Osteoblast (primary cell): ENCODE results near the gene TEX13C. TPM values are rescaled to one million over a fixed set of nuclear protein-coding genes. Genes with fewer than 3 reads are reported as not detected.

ENCODE experiments used
- DNase-seq: peaks from one replicate; pipeline ENCODE4 v3.0.0; 2011; ENCODE audit warnings: low spot score, mixed read lengths; ENCODE audit not compliant: insufficient read length; ENCODE audit errors: missing footprints
- H2AFZ ChIP-seq: 2 replicates; pipeline ENCODE4 v1.6.0; 2011; ENCODE audit warnings: mild to moderate bottlenecking, low read length
- H3K27ac ChIP-seq: 2 replicates; pipeline ENCODE4 v1.5.1; 2011; ENCODE audit warnings: mild to moderate bottlenecking, low read depth, low read length, moderate library complexity
- H3K27me3 ChIP-seq: 2 replicates; pipeline ENCODE4 v1.6.0; 2012; ENCODE audit warnings: mild to moderate bottlenecking, control low read depth, inconsistent platforms, low read length, moderate library complexity; ENCODE audit not compliant: insufficient read depth
- H3K36me3 ChIP-seq: 2 replicates; pipeline ENCODE4 v1.5.1; 2011; ENCODE audit warnings: mild to moderate bottlenecking, low read length, control low read depth, moderate library complexity; ENCODE audit not compliant: insufficient read depth
- H3K4me1 ChIP-seq: 2 replicates; pipeline ENCODE4 v1.5.1; 2011; ENCODE audit warnings: mild to moderate bottlenecking, low read length, control low read depth, moderate library complexity; ENCODE audit not compliant: insufficient read depth
- H3K4me2 ChIP-seq: 2 replicates; pipeline ENCODE4 v1.6.0; 2011; ENCODE audit warnings: mild to moderate bottlenecking, low read length; ENCODE audit not compliant: insufficient read depth
- H3K4me3 ChIP-seq: fragments of 200-600 bp; sonication (generic); 3 replicates; pipeline ENCODE4 v1.5.1; 2012; ENCODE audit warnings: mild to moderate bottlenecking, low read length, inconsistent platforms; ENCODE audit not compliant: insufficient read depth
- H3K79me2 ChIP-seq: 2 replicates; pipeline ENCODE4 v1.6.0; 2012; ENCODE audit warnings: mild to moderate bottlenecking, low read length, control low read depth, inconsistent platforms; ENCODE audit not compliant: insufficient read depth
- H3K9me3 ChIP-seq: 2 replicates; pipeline ENCODE4 v1.5.1; 2011; ENCODE audit warnings: low read depth, low read length, control low read depth
- H4K20me1 ChIP-seq: 2 replicates; pipeline ENCODE4 v1.6.0; 2012; ENCODE audit warnings: mild to moderate bottlenecking, low read length, control low read depth; ENCODE audit not compliant: insufficient read depth
- CTCF ChIP-seq: IDR thresholded peaks from 2 replicates; pipeline ENCODE4 v1.5.1; 2011; ENCODE audit warnings: mild to moderate bottlenecking, low read depth, low read length, moderate library complexity; ENCODE audit errors: extremely low read depth
- total RNA-seq: library from RNA; depleted of rRNA; stranded (reverse); fragments of >200 nt; gene quantifications from 2 replicates; pipeline ENCODE4 v1.2.3, GENCODE V29; 2012

Gene TEX13C
- total RNA-seq: not detected in 2 replicates

DNA sequence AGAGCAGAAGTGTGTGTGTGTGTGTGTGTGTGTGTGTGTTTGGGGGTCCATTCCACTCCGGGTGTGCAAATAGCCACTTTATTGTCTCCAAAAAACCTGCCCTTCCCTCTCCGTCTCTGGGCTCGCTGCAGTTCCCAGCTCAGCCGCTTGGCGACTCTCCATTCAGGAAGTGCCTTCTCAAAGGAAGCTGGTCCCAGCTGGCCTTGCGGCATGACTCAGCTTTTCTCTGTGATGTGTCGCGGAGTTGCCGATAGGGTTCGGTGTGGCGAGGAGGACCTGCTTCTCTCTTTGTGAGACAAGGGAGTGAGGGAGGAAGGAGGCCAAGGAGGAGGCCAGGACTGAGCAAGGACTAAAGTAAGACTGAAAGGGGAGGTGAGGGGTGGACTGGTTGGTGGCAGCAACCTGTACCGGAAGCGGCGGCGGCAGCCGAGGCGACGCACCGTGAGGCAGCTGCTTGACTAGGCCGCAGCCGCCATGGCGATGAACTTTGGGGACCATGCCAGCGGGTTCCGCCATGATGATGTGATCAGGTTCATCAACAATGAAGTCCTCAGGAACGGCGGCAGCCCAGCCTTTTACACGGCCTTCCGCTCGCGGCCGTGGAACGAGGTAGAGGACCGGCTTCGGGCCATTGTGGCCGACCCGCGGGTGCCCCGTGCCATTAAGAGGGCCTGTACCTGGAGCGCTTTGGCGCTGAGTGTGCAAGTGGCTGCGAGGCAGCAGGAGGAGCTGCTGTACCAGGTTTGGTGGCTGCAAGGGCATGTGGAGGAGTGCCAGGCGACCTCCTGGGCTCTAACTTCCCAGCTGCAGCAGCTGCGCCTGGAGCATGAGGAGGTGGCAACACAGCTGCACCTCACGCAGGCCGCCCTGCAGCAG lies at the start of gene TEX13C:
Gene TEX13C (plus strand): TSS at position 226 of the 876 bp plus-strand sequence. CDS start 249 bp downstream, at position 475.
- Histone ChIP-seq H3K4me2 (no peak within 1 kb of the TSS), H3K9me3 (no peaks in the 10 kb centered on the region), H3K79me2 (no peaks in the 10 kb centered on the region), H2AFZ (no peak within 1 kb of the TSS), H3K4me1 (no peaks in the 10 kb centered on the region), H4K20me1 (no peaks in the 10 kb centered on the region), H3K36me3 (no peaks in the 10 kb centered on the region), H3K27ac (no peak within 1 kb of the TSS), H3K4me3 (no peak within 1 kb of the TSS), H3K27me3 (no peaks in the 10 kb centered on the region)
- no peak for TF ChIP-seq CTCF
- DNase-seq: no peak

DNA sequence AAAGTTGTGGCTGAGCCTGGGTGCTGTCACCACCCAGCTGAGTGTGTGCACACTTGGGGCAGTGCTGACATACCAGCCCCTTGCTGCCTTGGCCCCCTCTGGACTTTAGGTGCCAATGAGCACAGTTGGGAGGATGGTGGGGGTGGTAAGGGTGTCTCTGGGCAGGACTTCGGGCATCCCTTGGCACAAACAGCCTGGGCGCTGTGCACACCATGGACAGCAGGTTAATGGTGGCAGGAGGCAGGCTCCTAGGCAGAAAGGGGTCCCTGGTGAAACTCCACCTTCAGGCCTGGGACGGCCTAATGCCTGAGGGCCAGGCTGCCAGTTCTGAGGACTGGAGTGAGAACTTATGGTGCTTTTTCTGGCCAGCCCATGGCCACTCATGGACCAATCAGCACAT lies 32.4 kb upstream of the TEX13C start:
- no peaks in the 10 kb centered on the region for H3K27me3 ChIP-seq
- no peaks in the 10 kb centered on the region for H3K9me3 ChIP-seq
- H2AFZ ChIP-seq: no peak overlapping the region
- no peak for TF ChIP-seq CTCF
- H3K36me3 ChIP-seq: no peaks in the 10 kb centered on the region
- H3K79me2 ChIP-seq: no peaks in the 10 kb centered on the region
- H3K27ac ChIP-seq: no peak overlapping the region
- H4K20me1 ChIP-seq: no peaks in the 10 kb centered on the region
- no peak overlapping the region for H3K4me2 ChIP-seq
- no peaks in the 10 kb centered on the region for H3K4me1 ChIP-seq
- H3K4me3 ChIP-seq: no peak overlapping the region
- no peak for DNase-seq

- no peak for TF ChIP-seq CTCF
- H2AFZ ChIP-seq: no peak overlapping the region
- H3K36me3 ChIP-seq: no peaks in the 10 kb centered on the region
- H3K4me2 ChIP-seq: no peak overlapping the region
- H3K9me3 ChIP-seq: no peaks in the 10 kb centered on the region
- no peak overlapping the region for H3K4me3 ChIP-seq
- no peaks in the 10 kb centered on the region for H3K27me3 ChIP-seq
- H3K4me1 ChIP-seq: no peaks in the 10 kb centered on the region
- H3K79me2 ChIP-seq: no peaks in the 10 kb centered on the region
- DNase-seq: no peak
- no peak overlapping the region for H3K27ac ChIP-seq
- H4K20me1 ChIP-seq: no peaks in the 10 kb centered on the region
Observed at GRCh38 chrX:125288343-125288742, 31.3 kb upstream of the TEX13C start.

- Histone ChIP-seq H4K20me1 (no peaks in the 10 kb centered on the region), H3K27ac (no peak overlapping the region), H3K36me3 (no peaks in the 10 kb centered on the region), H3K4me2 (no peak overlapping the region), H3K27me3 (no peaks in the 10 kb centered on the region), H3K79me2 (no peaks in the 10 kb centered on the region), H2AFZ (no peak overlapping the region), H3K4me1 (no peaks in the 10 kb centered on the region), H3K9me3 (no peaks in the 10 kb centered on the region), H3K4me3 (no peak overlapping the region)
- TF ChIP-seq CTCF: no peak
- no peak for DNase-seq
Observed at GRCh38 chrX:125289209-125289608, 30.5 kb upstream of the TEX13C start.
